GM06990 (cell line): Measurements from ENCODE around the gene IARS1.

Source experiments
- DNase-seq: peaks from one replicate; pipeline ENCODE4 v3.0.0-alpha.2; 2011; ENCODE audit not compliant: insufficient read length; ENCODE audit errors: extremely low read depth
- H3K27me3 ChIP-seq: replicated peaks from 2 replicates; pipeline ENCODE4 v1.6.0; 2011; ENCODE audit warnings: low read length; ENCODE audit not compliant: control insufficient read depth, insufficient read depth
- H3K36me3 ChIP-seq: 2 replicates; pipeline ENCODE4 v1.5.1; 2011; ENCODE audit warnings: low read length; ENCODE audit not compliant: control insufficient read depth, insufficient read depth
- H3K4me3 ChIP-seq: replicated peaks from 2 replicates; pipeline ENCODE4 v1.5.1; 2011; ENCODE audit warnings: low read depth, mild to moderate bottlenecking, control low read depth, low read length
- CTCF ChIP-seq: IDR thresholded peaks from 2 replicates; pipeline ENCODE4 v1.5.1; 2011; ENCODE audit warnings: low read length, control low read depth, mild to moderate bottlenecking, inconsistent platforms; ENCODE audit not compliant: insufficient read depth, poor library complexity, severe bottlenecking

IARS1 gene

GRCh38 chr9:92289708-92290390 lies 3.6 kb downstream of the IARS1 start:
- no peak for DNase-seq
- Histone ChIP-seq H3K27me3 (no peaks in the 10 kb centered on the region), H3K36me3 (peaks cover 6% of the 10 kb centered on the region), H3K4me3 (no peak overlapping the region)
- TF ChIP-seq CTCF: no peak

- Histone ChIP-seq H3K27me3 (no peaks in the 10 kb centered on the region), H3K36me3 (peaks cover 19% of the 10 kb centered on the region), H3K4me3 (no peak overlapping the region)
- no peak for DNase-seq
- TF ChIP-seq CTCF: no peak
These were observed 14.2 kb downstream of the IARS1 start for GRCh38 chr9:92279302-92279701.

- no peaks in the 10 kb centered on the region for H3K27me3 ChIP-seq
- no peak for TF ChIP-seq CTCF
- no peak overlapping the region for H3K4me3 ChIP-seq
- peaks cover 21% of the 10 kb centered on the region for H3K36me3 ChIP-seq
- DNase-seq: no peak
These were observed 15.4 kb downstream of the IARS1 start for GRCh38 chr9:92278110-92278509.

- H3K27me3 ChIP-seq: no peaks in the 10 kb centered on the region
- no peak for TF ChIP-seq CTCF
- peaks cover 25% of the 10 kb centered on the region for H3K36me3 ChIP-seq
- DNase-seq: no peak
- no peak overlapping the region for H3K4me3 ChIP-seq
These were observed 17.0 kb downstream of the IARS1 start for GRCh38 chr9:92276331-92277032.

- DNase-seq: no peak
- Histone ChIP-seq H3K4me3 (no peak overlapping the region), H3K36me3 (peaks cover 28% of the 10 kb centered on the region), H3K27me3 (no peaks in the 10 kb centered on the region)
- no peak for TF ChIP-seq CTCF
These were observed 18.0 kb downstream of the IARS1 start for GRCh38 chr9:92275541-92275940.
